Naive B cell (primary cell): ENCODE results near the gene ZNF577. TPM values are rescaled to one million over a fixed set of nuclear protein-coding genes. Genes with fewer than 3 reads are reported as not detected.
A peak's percentile ranks its signal among the peaks of the same experiment; 100 is the strongest.

Source experiments
- ATAC-seq, 2 donors: fragments of 150-1000 bp; cut with Tn5 transposase; 2 replicates each; pipeline ENCODE4 v1.10.0; 2021; ENCODE audit warnings: low read depth in 2 of 2, mild to moderate bottlenecking in 2 of 2, moderate library complexity in 2 of 2
- DNase-seq: peaks from one replicate; pipeline ENCODE4 v3.0.0; 2022
- H3K27ac Mint-ChIP-seq, 6 donors: one replicate each; pipeline ENCODE4 v1.8.0; 2020 to 2022; ENCODE audit warnings: mild to moderate bottlenecking in 6 of 6, mixed read lengths in 6 of 6, moderate library complexity in 5 of 6, inconsistent platforms in 2 of 6
- H3K27me3 Mint-ChIP-seq, 3 donors: one replicate each; pipeline ENCODE4 v1.8.0; 2021 to 2022; ENCODE audit warnings: mixed read lengths in 3 of 3, mild to moderate bottlenecking in 1 of 3
- H3K36me3 Mint-ChIP-seq, 2 donors: one replicate each; pipeline ENCODE4 v1.8.0; 2020 to 2022; ENCODE audit warnings: mixed read lengths in 2 of 2, inconsistent platforms in 1 of 2, mild to moderate bottlenecking in 1 of 2
- H3K4me1 Mint-ChIP-seq, 3 donors: one replicate each; pipeline ENCODE4 v1.8.0; 2020 to 2022; ENCODE audit warnings: mixed read lengths in 3 of 3, inconsistent platforms in 1 of 3, mild to moderate bottlenecking in 1 of 3, moderate library complexity in 1 of 3
- H3K4me3 Mint-ChIP-seq, 8 donors: one replicate each; pipeline ENCODE4 v1.8.0; 2020 to 2022; ENCODE audit warnings: mild to moderate bottlenecking in 8 of 8, mixed read lengths in 8 of 8, moderate library complexity in 8 of 8, inconsistent platforms in 2 of 8
- H3K9me3 Mint-ChIP-seq, 7 donors: one replicate each; pipeline ENCODE4 v1.8.0; 2020 to 2022; ENCODE audit warnings: mixed read lengths in 7 of 7, mild to moderate bottlenecking in 5 of 7, inconsistent platforms in 2 of 7, moderate library complexity in 1 of 7
- polyA plus RNA-seq, 6 donors: library from polyadenylated mRNA; unstranded; fragments of 300-500 nt; fragmentation: Illumina TruSeq; gene quantifications; one replicate each; pipeline ENCODE4 v1.2.3, GENCODE V29; 2021; ENCODE audit warnings: low read depth in 6 of 6

The ZNF577 gene
- polyA plus RNA-seq, 6 donors from 2014 or later, result 3.8 to 11.0 (median 5.6) TPM

DNA sequence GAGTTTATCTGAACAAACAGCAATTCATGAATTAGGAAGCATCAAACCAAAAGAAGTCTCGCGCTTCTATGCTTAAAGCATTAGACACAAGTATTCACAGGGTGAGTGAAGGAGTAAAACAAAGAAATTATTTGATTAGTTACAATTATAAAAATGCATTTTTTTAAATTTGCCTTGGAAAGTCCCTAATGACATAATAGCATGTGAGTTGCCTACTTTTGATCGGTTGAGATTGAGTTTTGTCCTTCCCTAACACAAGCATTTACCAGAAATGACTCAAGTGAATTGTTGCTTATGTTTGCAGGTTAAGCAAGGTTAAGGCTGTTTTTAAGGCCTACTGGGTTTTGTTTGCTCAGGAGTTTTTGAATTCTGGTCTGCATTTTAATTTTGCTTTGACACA is 17.5 kb upstream of the ZNF577 start:
- Mint-ChIP-seq H3K36me3 (peaks cover 31 to 56% of the 10 kb centered on the region in 2 donors), H3K4me3 (peak overlapping the region; percentile 95 to 100 (median 98)), H3K9me3 (peaks cover 15 to 87% (median 62%) of the 10 kb centered on the region in 7 donors)

GRCh38 chr19:51904331-51905165 is 16.8 kb upstream of the ZNF577 start, which contains the start of gene ZNF649:
ZNF649 (minus strand) TSS chr19:51905017; CDS start chr19:51900107, 4,910 bp downstream.
- Mint-ChIP-seq H3K4me1 (peaks cover 19 to 30% (median 30%) of the 10 kb centered on the region in 3 donors), H3K4me3 (peak within 1 kb of the TSS; percentile 95 to 100 (median 98)), H3K36me3 (peaks cover 35 to 55% of the 10 kb centered on the region in 2 donors), H3K27me3 (peaks cover 9 to 29% (median 17%) of the 10 kb centered on the region in 3 donors), H3K9me3 (peaks cover 15 to 87% (median 63%) of the 10 kb centered on the region in 7 donors), H3K27ac (peak within 1 kb of the TSS; percentile 92 to 98 (median 97))
- DNase-seq, result peak; percentile 77
- ATAC-seq, result peak; percentile 95

More for the DNA sequence above, 17.5 kb upstream of the ZNF577 start:
- H3K27ac Mint-ChIP-seq, result peak overlapping the region in 2 of 6 donors; percentile 97
- peak; percentile 11 for ATAC-seq
- DNase-seq, result no peak
- H3K27me3 Mint-ChIP-seq, result peaks cover 13 to 36% (median 22%) of the 10 kb centered on the region in 3 donors
- H3K4me1 Mint-ChIP-seq, result peaks cover 19 to 30% (median 30%) of the 10 kb centered on the region in 3 donors

- peaks cover 29 to 49% of the 10 kb centered on the region in 2 donors for H3K36me3 Mint-ChIP-seq
- H3K27ac Mint-ChIP-seq, result peak overlapping the region in 2 of 6 donors; percentile 37 to 47
- peaks cover 19 to 30% (median 30%) of the 10 kb centered on the region in 3 donors for H3K4me1 Mint-ChIP-seq
- peak overlapping the region; percentile 66 to 100 (median 98) for H3K4me3 Mint-ChIP-seq
- H3K27me3 Mint-ChIP-seq, result peaks cover 7 to 16% (median 9%) of the 10 kb centered on the region in 3 donors
- ATAC-seq (no peak), DNase-seq (no peak)
- peaks cover 15 to 84% (median 53%) of the 10 kb centered on the region in 7 donors for H3K9me3 Mint-ChIP-seq
These were observed 15.4 kb upstream of the ZNF577 start for GRCh38 chr19:51903192-51903591.

DNA sequence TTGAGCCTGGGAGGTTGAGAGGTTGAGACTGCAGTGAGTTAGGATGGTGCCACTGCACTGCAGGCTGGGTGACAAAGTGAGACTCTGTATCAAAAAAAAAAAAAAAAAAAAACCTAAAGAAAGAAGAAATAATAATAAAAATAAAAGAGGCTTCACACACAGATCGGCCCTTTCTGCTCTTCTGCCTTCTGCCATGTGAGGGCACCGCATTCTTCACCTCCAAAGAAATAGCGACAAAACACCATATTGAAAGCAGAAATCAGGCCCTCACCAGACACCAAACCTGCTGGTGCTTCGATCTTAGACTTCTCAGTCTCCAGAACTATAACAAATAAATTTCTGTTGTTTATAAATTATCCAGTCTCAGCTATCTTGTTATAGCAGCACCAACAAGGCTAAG is 14.1 kb upstream of the ZNF577 start:
- Mint-ChIP-seq H3K27me3 (peaks cover 0 to 6% (median 0%) of the 10 kb centered on the region in 3 donors), H3K4me3 (peak overlapping the region in 3 of 8 donors; percentile 16 to 95 (median 30)), H3K36me3 (peaks cover 36 to 48% of the 10 kb centered on the region in 2 donors), H3K27ac (no peak overlapping the region), H3K9me3 (peaks cover 8 to 85% (median 48%) of the 10 kb centered on the region in 7 donors), H3K4me1 (peaks cover 19 to 30% (median 30%) of the 10 kb centered on the region in 3 donors)
- DNase-seq (no peak), ATAC-seq (no peak)

DNA sequence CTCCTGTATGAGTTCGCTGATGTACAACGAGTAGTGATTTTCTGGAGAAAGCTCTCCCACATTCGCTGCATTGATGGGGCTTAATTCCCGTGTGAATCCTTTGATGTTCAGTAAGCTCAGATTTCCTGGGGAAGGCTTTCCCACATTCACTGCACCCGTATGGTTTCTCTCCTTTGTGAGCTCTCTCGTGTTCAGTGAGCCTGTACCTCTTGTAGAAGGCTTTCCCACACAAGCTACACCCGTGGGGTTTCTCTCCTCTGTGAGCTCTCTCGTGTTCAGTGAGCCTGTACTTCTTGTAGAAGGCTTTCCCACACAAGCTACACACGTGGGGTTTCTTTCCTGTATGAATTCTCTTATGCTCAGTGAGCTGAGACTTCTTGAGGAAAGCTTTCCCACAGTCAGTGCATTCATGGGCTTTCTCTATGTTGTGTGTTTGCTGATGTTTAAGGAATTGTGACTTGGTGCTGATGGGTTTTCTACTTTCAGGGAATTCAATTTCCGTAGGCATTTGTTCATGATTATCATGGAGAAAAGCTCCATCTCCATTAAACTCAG is 3.5 kb upstream of the ZNF577 start:
- Mint-ChIP-seq H3K4me3 (no peak overlapping the region), H3K4me1 (peaks cover 0 to 16% (median 10%) of the 10 kb centered on the region in 3 donors), H3K27ac (peak overlapping the region in 2 of 6 donors; percentile 30 to 66), H3K9me3 (peaks cover 29 to 96% (median 90%) of the 10 kb centered on the region in 7 donors), H3K27me3 (no peaks in the 10 kb centered on the region), H3K36me3 (peaks cover 70 to 76% of the 10 kb centered on the region in 2 donors)
- DNase-seq (no peak), ATAC-seq (no peak)

DNA sequence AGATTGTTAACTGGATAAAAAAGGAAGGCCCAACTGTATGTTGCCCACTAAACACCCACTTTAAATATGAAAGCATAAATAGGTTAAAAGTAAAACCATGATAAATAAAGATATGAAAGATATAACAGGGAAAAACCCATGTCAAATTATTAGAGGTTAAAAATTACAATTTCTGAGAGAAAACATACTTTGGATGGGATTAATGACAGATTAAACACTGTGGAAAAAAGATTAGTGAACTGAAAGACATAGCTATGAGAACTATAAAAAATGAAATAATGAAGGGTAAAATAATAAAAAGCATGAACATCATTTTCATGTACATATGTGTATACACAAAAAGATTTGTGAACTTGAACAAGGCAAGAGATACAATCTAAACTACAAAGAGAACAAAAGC is 2.2 kb upstream of the ZNF577 start:
- no peaks in the 10 kb centered on the region for H3K27me3 Mint-ChIP-seq
- DNase-seq (no peak), ATAC-seq (no peak)
- peaks cover 24 to 94% (median 90%) of the 10 kb centered on the region in 7 donors for H3K9me3 Mint-ChIP-seq
- peaks cover 0 to 16% (median 10%) of the 10 kb centered on the region in 3 donors for H3K4me1 Mint-ChIP-seq
- H3K36me3 Mint-ChIP-seq, result peaks cover 65 to 70% of the 10 kb centered on the region in 2 donors
- H3K27ac Mint-ChIP-seq, result no peak overlapping the region
- peak overlapping the region in 1 of 8 donors; percentile 20 for H3K4me3 Mint-ChIP-seq

GRCh38 chr19:51884713-51885112 is 3.0 kb downstream of the ZNF577 start:
- Mint-ChIP-seq H3K4me1 (peaks cover 0 to 16% (median 10%) of the 10 kb centered on the region in 3 donors), H3K36me3 (peaks cover 50 to 59% of the 10 kb centered on the region in 2 donors), H3K4me3 (no peak overlapping the region), H3K27me3 (no peaks in the 10 kb centered on the region), H3K9me3 (peaks cover 19 to 90% (median 84%) of the 10 kb centered on the region in 7 donors), H3K27ac (no peak overlapping the region)
- no peak for DNase-seq
- ATAC-seq, result no peak

DNA sequence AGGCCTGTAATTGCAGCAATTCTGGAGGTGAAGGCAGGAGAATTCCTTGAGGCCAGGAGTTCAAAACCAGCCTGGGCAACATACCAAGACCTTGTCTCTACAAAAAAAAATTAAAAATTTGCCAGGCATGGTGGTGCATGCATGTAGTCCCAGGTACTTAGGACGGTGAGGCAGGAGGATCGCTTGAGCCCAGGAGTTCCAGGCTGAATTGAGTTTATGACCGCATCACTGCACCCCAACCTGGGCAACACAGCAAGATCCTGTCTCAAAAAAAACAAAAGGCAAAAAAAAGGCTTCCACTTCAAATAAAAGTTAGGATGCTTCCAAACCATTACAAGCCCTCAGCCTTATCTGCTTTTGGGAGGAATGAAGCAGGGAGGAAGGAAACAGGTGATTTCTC is 5.2 kb downstream of the ZNF577 start:
- ATAC-seq (no peak), DNase-seq (no peak)
- Mint-ChIP-seq H3K27me3 (no peaks in the 10 kb centered on the region), H3K4me1 (peaks cover 0 to 6% (median 2%) of the 10 kb centered on the region in 3 donors), H3K4me3 (no peak overlapping the region), H3K36me3 (peaks cover 55 to 63% of the 10 kb centered on the region in 2 donors), H3K9me3 (peaks cover 15 to 86% (median 80%) of the 10 kb centered on the region in 7 donors), H3K27ac (no peak overlapping the region)

DNA sequence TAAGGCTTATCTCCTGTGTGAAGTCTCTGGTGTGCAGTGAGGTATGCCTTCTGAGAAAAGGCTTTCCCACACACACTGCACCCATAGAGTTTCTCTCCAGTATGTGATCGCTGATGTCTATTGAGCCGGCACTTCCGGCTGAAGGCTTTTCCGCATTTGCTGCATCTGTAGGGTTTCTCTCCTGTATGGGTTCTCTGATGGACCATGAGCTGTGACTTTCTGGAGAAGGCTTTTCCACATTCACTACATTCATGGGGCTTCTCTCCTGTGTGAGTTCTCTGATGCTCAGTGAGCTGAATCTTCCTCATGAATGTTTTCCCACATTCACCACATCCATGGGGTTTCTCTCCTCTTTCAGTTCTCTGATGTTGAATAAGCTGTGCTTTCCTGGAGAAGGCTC is 14.7 kb downstream of the ZNF577 start:
- DNase-seq, result no peak
- peaks cover 84 to 87% of the 10 kb centered on the region in 2 donors for H3K36me3 Mint-ChIP-seq
- no peak overlapping the region for H3K27ac Mint-ChIP-seq
- ATAC-seq, result no peak
- H3K4me3 Mint-ChIP-seq, result no peak overlapping the region
- no peaks in the 10 kb centered on the region for H3K27me3 Mint-ChIP-seq
- peaks cover 30 to 100% (median 94%) of the 10 kb centered on the region in 7 donors for H3K9me3 Mint-ChIP-seq
- peaks cover 0 to 5% (median 0%) of the 10 kb centered on the region in 3 donors for H3K4me1 Mint-ChIP-seq

DNA sequence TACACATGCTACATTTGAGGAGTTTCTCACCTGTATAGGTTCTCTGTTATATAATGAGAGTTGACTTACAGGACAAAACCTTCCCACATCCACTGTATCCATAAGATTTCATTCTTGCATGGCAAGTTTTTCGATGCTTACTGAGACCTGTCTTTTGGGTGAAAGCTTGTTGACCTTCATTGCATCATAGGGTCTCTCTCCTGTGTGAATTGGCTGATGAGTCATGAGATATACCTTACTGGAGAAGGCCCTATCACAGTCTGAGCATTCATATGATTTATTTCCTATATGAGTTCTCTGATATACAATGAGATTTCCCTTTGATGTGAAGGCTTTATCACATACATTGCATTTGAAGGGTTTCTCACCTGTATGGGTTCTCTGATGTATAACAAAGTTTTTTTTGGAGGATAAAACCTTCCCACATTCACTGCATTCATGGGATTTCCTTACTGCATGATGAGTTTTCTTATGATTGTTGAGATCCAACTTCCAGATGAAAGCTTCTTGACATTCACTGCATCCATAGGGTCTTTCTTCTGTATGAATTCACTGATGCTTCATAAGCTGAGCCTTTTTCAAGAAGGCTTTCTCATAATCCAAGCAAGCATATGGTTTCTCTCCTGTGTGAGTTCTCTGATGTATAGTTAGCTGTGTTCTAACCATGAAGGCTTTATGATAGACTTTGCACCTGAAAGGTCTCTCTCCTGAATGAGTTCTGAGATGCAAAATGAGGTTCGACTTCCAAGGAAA is 25.7 kb downstream of the ZNF577 start:
- no peak overlapping the region for H3K27ac Mint-ChIP-seq
- no peaks in the 10 kb centered on the region for H3K27me3 Mint-ChIP-seq
- ATAC-seq (no peak), DNase-seq (no peak)
- H3K4me3 Mint-ChIP-seq, result no peak overlapping the region
- H3K36me3 Mint-ChIP-seq, result peaks cover 32 to 62% of the 10 kb centered on the region in 2 donors
- H3K9me3 Mint-ChIP-seq, result peaks cover 22 to 97% (median 89%) of the 10 kb centered on the region in 7 donors
- no peaks in the 10 kb centered on the region for H3K4me1 Mint-ChIP-seq

GRCh38 chr19:51837145-51837544 is 50.6 kb downstream of the ZNF577 start:
- peaks cover 4 to 60% (median 24%) of the 10 kb centered on the region in 7 donors for H3K9me3 Mint-ChIP-seq
- H3K36me3 Mint-ChIP-seq, result peaks cover 10 to 15% of the 10 kb centered on the region in 2 donors
- DNase-seq (no peak), ATAC-seq (no peak)
- H3K4me1 Mint-ChIP-seq, result no peaks in the 10 kb centered on the region
- H3K4me3 Mint-ChIP-seq, result no peak overlapping the region
- H3K27me3 Mint-ChIP-seq, result peaks cover 0 to 6% (median 0%) of the 10 kb centered on the region in 3 donors
- no peak overlapping the region for H3K27ac Mint-ChIP-seq

DNA sequence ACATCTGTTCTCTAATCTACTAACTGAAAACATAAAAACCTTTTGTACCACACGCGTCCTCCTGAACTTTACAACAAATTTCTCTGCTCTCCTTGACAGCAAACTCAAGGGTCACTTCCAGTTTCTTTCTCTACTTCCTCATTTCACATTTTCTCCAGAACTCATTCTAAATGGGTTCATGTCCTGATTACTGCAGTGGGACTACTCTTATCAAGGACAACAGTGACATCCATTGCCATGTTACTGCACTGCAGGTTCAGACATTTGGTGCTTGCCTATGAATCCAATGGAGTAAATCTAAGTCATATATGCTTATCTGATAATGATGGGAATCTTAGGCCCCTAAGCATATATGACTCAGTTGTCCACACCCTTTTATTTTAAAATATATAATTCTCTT is 57.5 kb downstream of the ZNF577 start:
- DNase-seq (no peak), ATAC-seq (peak in 1 of 2 donors; percentile 44)
- Mint-ChIP-seq H3K27me3 (peaks cover 0 to 6% (median 0%) of the 10 kb centered on the region in 3 donors), H3K36me3 (peaks cover 12 to 38% of the 10 kb centered on the region in 2 donors), H3K27ac (no peak overlapping the region), H3K4me1 (peaks cover 0 to 4% (median 3%) of the 10 kb centered on the region in 3 donors), H3K9me3 (peaks cover 23 to 79% (median 59%) of the 10 kb centered on the region in 7 donors), H3K4me3 (peak overlapping the region in 1 of 8 donors; percentile 0)
